GM23338 (cell line): ENCODE results near the gene SNX3. TPM values are rescaled to one million over a fixed set of nuclear protein-coding genes. Genes with fewer than 3 reads are reported as not detected.

Experiments
- EZH2 ChIP-seq: fragments of 200-600 bp; sonication (generic); IDR thresholded peaks from one replicate; pipeline ENCODE4 v1.8.0; 2017; ENCODE audit warnings: antibody characterized with exemption, mild to moderate bottlenecking, low read depth; ENCODE audit not compliant: unreplicated experiment
- EZH2phosphoT487 ChIP-seq: fragments of 200-600 bp; sonication (generic); IDR thresholded peaks from one replicate; pipeline ENCODE4 v1.8.1; 2018; ENCODE audit warnings: antibody characterized with exemption; ENCODE audit not compliant: unreplicated experiment
- JUNB ChIP-seq: IDR thresholded peaks from one replicate; pipeline ENCODE4 v1.6.1; 2016; ENCODE audit warnings: antibody characterized with exemption; ENCODE audit not compliant: unreplicated experiment
- NANOG ChIP-seq: IDR thresholded peaks from 2 replicates; pipeline ENCODE4 v1.6.1; 2016; ENCODE audit warnings: antibody characterized with exemption, borderline replicate concordance
- POLR2AphosphoS5 ChIP-seq: IDR thresholded peaks from 2 replicates; pipeline ENCODE4 v1.6.1; 2016; ENCODE audit warnings: antibody characterized with exemption, low read depth
- REST ChIP-seq: IDR thresholded peaks from one replicate; pipeline ENCODE4 v1.6.1; 2018; ENCODE audit warnings: antibody characterized with exemption; ENCODE audit not compliant: unreplicated experiment
- ZNF114 ChIP-seq: fragments of 250-450 bp; sonication (Bioruptor Pico); IDR thresholded peaks from 2 replicates; pipeline ENCODE4 v1.5.0; 2020; ENCODE audit warnings: mild to moderate bottlenecking, moderate library complexity
- ZNF462 ChIP-seq: fragments of 250-450 bp; sonication (Bioruptor Pico); IDR thresholded peaks from 2 replicates; pipeline ENCODE4 v1.5.0; 2020; ENCODE audit warnings: mild to moderate bottlenecking, moderate library complexity
- polyA plus RNA-seq: library from polyadenylated mRNA; unstranded; fragments of >200 nt; fragmentation: Nextera tagmentation; extraction: Ambion mirVana; gene quantifications from 2 replicates; pipeline ENCODE4 v1.2.1, GENCODE V29; 2016
- total RNA-seq: library from RNA; depleted of rRNA; stranded (reverse); fragments of >200 nt; shearing (Covaris generic); gene quantifications from 2 replicates; pipeline ENCODE4 v1.2.3, GENCODE V29; 2014
- TF ChIP-seq, protein P1 (sequence below): IDR thresholded peaks from 2 replicates; pipeline ENCODE4 v1.6.1; 2016; ENCODE audit warnings: antibody characterized with exemption

The SNX3 gene
- total and polyA plus RNA-seq, 2 experiments from 2014 or later = 87.2 to 123 TPM

GRCh38 chr6:108186226-108186625, 74.6 kb downstream of the SNX3 start (continued):
- TF ChIP-seq ZNF462 = no peak
- TF ChIP-seq EZH2phosphoT487 = no peak
- no peak for TF ChIP-seq EZH2
- TF ChIP-seq POLR2AphosphoS5 = no peak
- no peak for TF ChIP-seq REST
- TF ChIP-seq, protein P1, sequence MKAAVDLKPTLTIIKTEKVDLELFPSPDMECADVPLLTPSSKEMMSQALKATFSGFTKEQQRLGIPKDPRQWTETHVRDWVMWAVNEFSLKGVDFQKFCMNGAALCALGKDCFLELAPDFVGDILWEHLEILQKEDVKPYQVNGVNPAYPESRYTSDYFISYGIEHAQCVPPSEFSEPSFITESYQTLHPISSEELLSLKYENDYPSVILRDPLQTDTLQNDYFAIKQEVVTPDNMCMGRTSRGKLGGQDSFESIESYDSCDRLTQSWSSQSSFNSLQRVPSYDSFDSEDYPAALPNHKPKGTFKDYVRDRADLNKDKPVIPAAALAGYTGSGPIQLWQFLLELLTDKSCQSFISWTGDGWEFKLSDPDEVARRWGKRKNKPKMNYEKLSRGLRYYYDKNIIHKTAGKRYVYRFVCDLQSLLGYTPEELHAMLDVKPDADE = no peak
- no peak for TF ChIP-seq JUNB
- no peak for TF ChIP-seq NANOG
- no peak for TF ChIP-seq ZNF114 (CRISPR knock-in tag)
